ENCODE data around the gene SYNE2.
"Not testable (repeated sequence)": the region's sequence is repeated elsewhere in the genome, so short reads cannot be mapped to it uniquely, and the experiment has no call there.

Gene SYNE2

DNA sequence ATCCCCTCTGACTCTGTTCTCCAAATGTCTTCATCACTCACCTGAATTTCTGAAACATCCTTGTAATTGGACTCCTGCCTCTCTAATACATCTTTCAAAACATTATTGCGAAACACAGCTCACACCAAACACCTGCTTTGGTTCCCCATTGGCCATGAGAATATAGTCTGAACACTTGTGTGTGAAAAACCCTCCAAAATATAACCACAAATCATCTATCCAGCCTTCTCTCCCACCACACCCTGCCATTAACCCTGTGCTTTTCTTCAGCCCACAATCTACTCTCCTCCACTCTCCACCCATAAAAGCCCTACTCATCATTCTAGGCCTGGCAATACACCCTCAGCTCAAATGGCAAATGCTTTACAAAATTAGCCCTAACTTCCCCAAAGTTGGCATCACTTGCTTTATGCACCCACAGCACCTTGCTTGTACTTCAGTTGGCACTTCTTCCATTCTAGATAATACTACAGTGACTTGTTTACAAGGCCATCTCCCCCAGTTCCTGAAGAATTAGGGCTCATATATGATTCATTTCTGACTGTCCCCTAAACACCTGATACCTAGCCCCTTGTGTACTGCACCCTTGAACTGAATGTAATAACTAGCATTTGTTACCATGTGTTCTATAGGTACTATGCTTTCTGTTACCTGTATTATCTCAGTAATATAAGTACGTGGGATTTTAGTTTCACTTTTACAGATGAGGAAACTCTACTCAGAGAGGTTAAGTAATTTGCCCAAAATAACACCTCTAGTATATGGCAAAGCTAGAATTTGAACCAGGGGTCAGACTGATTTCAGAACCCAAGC lies 17.3 kb downstream of the SYNE2 start:
- not testable (repeated sequence) for DNase-seq

GRCh38 chr14:63870753-63871037 lies 17.9 kb downstream of the SYNE2 start:
- not testable (repeated sequence) for DNase-seq

DNA sequence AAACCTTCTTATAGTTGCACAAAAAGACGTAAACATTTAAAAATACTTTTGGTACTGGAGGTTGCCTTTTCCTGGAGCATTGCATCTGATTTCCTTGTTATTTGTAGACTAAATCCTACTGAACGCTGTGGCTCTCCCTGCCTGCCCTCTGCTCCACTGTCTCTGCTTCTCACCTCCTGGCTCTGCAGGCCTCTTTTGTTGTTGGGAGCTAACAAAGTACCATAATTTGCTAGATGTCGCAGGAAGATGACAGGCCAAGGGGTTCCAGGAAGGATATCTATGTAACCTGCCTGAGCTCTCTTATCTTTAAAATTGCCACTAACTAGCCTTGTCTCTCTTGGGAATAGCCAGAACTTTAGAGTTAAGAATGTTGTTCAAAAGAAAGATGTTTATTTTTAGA lies 21.4 kb downstream of the SYNE2 start:
- DNase-seq, result no peak

GRCh38 chr14:63875311-63875710 lies 22.5 kb downstream of the SYNE2 start:
- DNase-seq, result no peak

DNA sequence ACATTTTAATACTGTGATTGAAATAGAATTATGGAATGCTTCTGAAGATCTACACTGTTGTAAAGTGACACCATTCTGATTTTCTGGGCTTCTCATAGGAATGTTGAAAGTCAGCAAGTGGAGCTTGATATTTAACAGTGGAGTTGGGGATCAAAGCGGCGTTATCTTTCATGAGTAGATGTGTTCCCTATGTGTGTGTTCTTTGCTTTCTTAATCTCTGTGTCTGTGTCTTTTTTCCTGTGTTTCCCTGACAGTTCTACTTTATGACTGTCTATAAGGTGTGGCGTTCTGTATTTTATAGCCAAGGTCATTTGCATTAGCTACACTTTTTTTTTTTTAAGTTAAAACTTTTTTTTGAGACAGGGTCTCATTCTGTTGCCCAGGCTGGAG lies 24.7 kb downstream of the SYNE2 start:
- no peak for DNase-seq

DNA sequence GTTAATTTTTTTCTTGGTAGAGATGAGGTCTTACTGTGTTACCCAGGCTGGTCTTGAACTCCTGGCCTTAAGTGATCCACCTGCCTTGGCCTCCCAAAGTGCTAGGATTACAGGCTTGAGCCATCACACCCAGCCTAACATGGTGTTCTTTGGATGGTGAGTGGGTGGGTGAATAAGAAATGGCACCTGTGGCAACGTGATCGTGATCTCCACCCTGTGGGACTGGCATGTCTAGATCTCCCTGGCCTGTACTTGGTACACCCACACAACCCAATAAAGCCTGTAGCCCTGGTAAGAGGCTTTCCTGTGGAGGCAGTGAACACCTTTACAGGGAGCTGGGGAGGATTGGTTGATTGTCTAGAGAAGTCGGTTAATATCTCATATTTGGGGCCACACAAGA lies 25.2 kb downstream of the SYNE2 start:
- DNase-seq, result no peak

- DNase-seq, result no peak
These were observed 26.0 kb downstream of the SYNE2 start for GRCh38 chr14:63878792-63879191.

DNA sequence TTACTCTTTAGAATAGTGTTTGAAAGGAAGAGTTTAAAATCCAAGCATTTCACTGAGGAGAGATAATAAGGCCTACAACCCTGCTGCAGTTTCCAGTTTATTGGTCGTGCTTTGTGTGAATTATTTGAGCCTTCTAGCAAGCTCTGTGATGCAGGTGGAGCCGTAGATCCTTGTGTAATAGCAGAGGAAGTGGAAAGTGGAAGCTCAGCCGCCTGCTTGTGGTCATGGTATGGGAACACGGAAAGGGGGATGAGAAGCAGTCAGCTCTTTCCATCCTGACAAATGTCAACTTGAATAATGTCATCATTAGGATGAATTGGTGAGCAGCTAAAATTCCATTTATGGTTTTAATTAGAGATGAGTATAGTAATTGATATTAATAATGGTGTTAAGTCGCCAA lies 29.1 kb downstream of the SYNE2 start:
- DNase-seq, result no peak

- DNase-seq, result no peak
These were observed 35.1 kb downstream of the SYNE2 start for GRCh38 chr14:63887899-63888298.

- no peak for DNase-seq
These were observed 37.7 kb downstream of the SYNE2 start for GRCh38 chr14:63890553-63890952.

DNA sequence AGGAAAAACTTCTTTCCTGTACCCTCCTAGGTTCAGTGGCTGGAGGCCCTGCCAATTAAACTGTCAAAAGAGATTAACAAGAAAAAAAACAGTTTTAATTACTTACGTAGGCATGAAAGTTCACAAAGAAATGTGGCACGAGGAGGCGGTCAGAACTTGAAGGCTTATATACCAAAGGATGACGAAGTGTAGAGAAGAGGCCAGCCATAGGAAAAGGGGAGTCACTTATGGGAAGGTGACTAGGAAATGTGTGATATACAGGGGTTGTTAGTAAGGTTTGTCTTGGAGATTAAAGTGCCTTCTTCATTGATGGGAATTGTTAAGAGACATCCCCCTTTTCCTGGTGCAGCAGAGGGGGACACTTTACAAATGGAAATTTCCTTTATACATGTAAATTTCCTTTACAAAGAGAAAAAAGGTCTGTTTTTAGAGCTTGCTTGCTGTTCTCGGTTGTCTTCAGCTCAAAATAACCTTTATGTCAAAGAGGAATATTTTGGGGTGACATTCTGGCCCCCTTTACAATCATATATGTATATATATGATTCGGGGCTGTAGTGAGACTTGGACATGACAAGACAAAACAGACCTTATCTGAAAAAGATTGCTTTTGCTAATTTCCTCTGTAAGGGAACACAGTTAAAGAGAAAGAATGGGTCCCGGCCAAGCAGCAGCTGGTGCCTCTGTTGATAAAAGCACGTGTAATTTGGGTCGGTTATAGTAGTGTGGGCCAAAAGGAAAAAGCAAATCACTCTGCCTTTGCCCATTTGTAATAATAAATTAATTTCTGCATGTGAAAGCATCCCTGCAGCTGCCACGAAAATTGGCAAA lies 38.6 kb downstream of the SYNE2 start:
- DNase-seq, result no peak

DNA sequence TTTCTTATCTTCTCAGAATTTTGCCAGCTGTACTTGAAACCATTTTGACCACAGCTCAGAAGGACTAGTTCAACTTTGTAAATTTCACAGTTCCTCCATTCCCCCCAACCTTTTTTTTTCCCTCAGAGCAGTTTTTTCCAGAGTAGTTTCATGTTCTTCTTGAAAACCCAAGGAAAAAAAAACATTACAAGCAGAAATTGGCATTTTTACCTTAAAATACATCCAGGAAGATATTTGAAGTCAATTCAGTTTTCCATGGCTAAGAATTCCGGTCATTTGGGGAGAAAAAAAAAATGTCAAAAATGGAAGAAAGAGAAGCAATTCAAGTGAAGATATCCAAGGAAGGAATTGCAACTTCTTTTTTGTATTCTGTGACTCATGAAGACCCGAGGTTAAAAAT lies 39.5 kb downstream of the SYNE2 start:
- no peak for DNase-seq

DNA sequence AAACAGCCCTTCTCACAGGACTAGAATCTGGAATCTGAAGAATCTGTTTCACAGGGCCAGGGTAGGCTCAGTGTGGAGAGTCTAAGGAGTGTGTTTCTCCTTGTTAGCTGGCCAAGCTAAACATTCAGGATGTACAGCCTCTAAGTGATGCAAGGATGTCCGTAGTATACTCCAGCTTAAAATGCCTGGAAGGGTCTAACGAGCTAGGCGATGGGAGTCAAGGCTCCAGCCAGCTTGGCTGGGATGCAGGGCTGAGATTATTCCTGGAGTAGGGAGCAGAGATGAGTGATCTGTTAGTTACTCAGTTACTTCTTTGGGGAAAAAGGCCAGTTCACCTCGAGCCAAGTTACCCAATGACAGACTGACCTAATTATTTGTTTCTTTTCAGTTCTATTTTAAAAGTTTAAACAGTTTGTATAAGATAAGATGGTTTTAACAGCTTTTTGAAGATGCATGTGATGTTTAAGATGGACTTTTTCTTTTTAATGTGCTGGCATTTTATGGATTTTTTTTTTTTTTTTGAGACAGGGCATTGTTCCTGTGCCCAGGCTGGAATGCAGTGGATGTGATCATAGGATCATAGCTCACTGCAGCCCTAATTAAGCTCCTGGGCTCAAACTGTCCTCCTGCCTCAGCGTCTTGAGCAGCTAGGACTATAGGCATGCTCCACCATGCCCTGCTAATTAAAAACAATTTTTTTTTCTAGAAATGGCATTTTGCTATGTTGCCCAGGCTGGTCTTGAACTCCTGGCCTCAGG lies 41.1 kb downstream of the SYNE2 start:
- no peak for DNase-seq

GRCh38 chr14:63895510-63895909 lies 42.7 kb downstream of the SYNE2 start:
- peak; percentile 12 for DNase-seq

GRCh38 chr14:63896278-63896720 lies 43.5 kb downstream of the SYNE2 start:
- DNase-seq, result no peak

GRCh38 chr14:63897721-63898163 lies 44.9 kb downstream of the SYNE2 start:
- no peak for DNase-seq

DNA sequence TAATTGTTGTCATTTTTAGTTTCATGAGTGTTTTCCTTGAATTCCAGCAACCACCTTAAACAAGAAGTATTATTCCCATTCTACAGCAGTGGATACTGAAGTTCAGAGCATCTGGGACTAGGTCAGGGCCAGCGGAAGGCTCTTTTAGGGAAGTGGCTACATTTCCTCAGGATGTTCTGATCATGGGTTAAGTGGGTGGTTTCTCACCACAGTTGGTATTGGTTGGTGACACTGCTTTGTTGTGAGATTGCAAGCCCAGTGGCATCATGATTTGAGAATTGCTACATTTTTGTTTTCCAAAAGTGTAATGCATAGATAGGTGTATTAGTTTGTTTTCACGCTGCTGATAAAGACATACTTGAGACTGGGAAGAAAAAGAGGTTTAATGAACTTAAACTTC lies 47.1 kb downstream of the SYNE2 start:
- no peak for DNase-seq

DNA sequence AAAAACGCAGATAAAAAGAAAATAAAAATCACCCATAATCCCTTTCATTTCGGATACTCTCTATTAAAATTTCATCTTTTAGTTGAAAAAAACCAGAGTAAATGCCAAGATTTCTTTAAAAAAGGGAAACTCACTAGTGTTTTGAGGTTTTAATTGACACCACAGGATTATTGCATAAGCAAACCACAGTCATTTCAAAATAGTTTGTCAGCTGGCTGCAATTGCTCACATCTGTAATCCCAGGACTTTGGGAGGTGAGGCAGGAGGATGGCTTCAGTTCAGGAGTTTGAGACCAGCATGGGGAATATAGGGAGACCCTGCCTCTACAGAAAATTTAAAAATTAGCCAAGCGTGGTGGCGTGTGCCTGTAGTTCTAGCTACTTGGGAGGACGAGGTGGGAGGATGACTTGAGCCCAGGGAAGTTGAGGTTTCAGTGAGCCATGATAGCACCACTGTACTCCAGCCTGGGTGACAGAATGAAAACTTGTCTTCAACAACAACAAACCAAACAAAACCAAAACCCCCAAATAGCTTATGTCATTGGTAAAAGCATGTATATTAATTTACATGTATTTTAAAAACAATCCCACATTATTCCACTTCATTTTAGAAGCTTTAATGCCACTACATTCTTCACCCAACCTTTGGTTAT lies 48.8 kb downstream of the SYNE2 start:
- no peak for DNase-seq

- DNase-seq, result no peak
These were observed 49.7 kb downstream of the SYNE2 start for GRCh38 chr14:63902375-63902976.

DNA sequence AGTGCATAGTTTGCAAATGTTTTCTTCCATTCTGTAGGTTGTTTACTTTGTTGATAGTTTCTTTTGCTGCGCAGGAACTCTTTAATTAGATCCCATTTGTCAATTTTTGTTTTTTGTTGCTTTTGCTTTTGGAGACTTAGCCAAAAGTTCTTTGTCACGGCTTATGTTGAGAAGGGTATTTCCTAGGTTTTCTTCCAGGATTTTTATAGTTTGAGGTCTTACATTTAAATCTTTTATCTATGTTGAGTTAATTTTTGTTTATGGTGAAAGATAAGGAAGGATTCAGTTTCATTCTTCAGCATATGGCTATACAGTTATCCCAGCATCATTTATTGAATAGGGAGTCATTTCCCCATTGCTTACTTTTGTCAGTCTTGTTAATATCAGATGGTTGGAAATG lies 51.9 kb downstream of the SYNE2 start:
- no peak for DNase-seq

DNA sequence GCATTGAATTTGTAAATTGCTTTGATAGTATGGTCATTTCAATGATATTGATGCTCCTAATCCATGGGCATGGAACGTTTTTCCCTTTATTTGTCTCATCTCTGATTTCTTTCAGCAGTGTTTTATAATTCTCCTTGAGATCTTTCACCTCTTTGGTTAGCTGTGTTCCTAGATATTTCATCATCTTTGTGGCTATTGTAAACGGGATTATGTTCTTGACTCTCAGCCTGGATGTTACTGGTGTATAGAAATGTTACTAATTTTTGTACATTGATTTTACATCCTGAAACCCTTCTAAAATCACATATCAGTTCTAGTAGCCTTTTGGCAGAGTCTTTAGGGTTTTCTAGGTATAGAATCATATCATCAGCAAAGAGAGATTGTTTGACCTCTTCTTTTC lies 52.6 kb downstream of the SYNE2 start:
- DNase-seq, result no peak

DNA sequence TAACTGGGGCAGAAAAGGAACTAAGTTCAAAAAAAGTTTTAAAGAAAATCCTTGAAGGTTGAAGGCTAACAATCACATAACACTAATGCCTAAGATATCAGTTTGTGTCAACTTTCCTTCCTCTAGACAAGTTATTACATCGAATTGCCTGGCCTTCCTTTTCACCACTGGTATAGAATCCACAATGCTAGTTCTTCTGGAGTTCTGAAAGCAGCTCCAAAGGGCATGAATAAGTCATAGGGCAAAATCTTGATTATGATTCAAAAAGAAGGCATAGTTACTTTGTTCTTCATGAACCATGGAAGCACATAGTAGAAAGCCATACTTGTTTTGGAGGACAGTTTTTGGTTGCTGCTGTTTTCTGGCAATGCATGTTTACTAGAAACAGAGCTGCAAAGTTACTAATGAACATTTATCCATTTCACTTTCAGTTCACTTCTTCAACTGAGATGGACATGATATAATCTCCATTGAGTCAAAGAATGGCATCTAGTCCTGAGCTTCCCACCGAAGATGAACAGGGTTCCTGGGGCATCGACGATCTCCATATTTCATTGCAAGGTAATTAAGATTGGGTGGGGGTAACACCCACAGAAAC lies 56.0 kb downstream of the SYNE2 start:
- no peak for DNase-seq
